GM19455 (cell line): ENCODE results near the gene HOXA13.

Source experiments
- ATAC-seq: cut with Tn5 transposase; IDR thresholded peaks from one replicate; pipeline ENCODE4 v1.9.1; 2021; ENCODE audit not compliant: unreplicated experiment

Gene HOXA13

GRCh38 chr7:27237735-27238334 is 37.9 kb upstream of the HOXA13 start:
- no peak for ATAC-seq

GRCh38 chr7:27235387-27236311 is 35.8 kb upstream of the HOXA13 start:
- no peak for ATAC-seq

- ATAC-seq = no peak
Measured at GRCh38 chr7:27229448-27229847, 29.6 kb upstream of the HOXA13 start.

- no peak for ATAC-seq
Measured at GRCh38 chr7:27224983-27225934, 25.4 kb upstream of the HOXA13 start.

- ATAC-seq = no peak
Measured at GRCh38 chr7:27223941-27224575, 24.2 kb upstream of the HOXA13 start.

- peak; percentile 55 for ATAC-seq
Measured at GRCh38 chr7:27221201-27221797, 21.4 kb upstream of the HOXA13 start.

- ATAC-seq = no peak
Measured at GRCh38 chr7:27220440-27220955, 20.6 kb upstream of the HOXA13 start.

- ATAC-seq = no peak
Measured at GRCh38 chr7:27219821-27220220, 19.9 kb upstream of the HOXA13 start.

GRCh38 chr7:27217951-27218350 is 18.1 kb upstream of the HOXA13 start:
- no peak for ATAC-seq

GRCh38 chr7:27215356-27215755 is 15.5 kb upstream of the HOXA13 start:
- no peak for ATAC-seq

GRCh38 chr7:27214239-27214950 is 14.5 kb upstream of the HOXA13 start:
- ATAC-seq = no peak

GRCh38 chr7:27213433-27214238 is 13.7 kb upstream of the HOXA13 start:
- no peak for ATAC-seq

GRCh38 chr7:27212497-27213432 is 12.9 kb upstream of the HOXA13 start:
- no peak for ATAC-seq

GRCh38 chr7:27211764-27212204 is 11.9 kb upstream of the HOXA13 start:
- ATAC-seq = no peak

- no peak for ATAC-seq
Measured at GRCh38 chr7:27211084-27211446, 11.2 kb upstream of the HOXA13 start.

- ATAC-seq = no peak
Measured at GRCh38 chr7:27210441-27211083, 10.7 kb upstream of the HOXA13 start.

GRCh38 chr7:27209933-27210440 is 10.1 kb upstream of the HOXA13 start:
- ATAC-seq = no peak
